Measurements from ENCODE around the gene RHBDL1.

Gene RHBDL1

DNA sequence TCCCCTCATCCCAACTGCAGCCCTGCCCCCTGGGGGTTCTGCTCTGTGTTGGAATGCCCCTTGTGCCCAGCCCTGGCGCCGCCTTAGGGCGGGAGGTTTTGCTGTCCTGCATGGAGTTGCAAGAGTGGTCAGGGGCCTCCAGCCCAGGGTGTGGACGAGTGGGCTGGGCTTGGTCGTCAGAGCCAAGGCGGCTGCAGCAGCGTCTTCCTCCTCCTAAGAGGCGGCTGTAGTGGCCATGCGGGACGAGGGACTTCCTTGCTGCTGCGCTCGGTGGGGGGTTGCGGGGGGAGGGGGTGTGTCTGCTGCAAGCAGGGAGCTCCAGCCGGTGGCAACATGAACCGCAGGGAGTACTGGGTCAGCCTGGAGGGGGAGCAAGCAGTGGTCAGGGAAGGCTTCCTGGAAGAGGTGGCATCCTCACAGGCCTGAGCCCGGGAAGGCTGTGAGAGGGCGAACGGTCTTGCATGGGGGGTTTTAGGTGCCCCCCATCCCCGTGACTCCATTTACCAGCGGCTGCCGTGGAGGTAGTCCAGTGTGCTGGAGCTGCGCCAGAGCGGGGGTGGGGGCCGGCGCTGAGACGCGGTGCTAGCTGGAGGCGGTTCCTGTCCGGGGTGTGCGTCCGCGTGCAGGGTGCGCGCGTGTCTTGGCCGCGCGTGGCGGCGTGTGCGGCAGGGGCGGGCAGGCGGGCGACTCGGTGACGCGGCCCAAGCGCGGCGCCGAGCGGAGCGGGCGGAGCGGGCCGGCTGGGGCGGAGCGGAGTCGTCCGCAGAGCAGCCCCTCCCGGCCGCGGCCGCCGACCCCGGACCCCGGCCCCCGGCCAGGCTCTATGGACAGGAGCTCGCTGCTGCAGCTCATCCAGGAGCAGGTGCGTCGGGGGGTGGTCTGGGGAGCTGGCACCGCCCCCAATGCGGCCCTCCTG is at the start of gene RHBDL1:
TSS of gene RHBDL1 (plus strand) at position 704 of the 916 bp plus-strand sequence. CDS start at position 824, 120 bp downstream.
- DNase-seq = no peak

DNA sequence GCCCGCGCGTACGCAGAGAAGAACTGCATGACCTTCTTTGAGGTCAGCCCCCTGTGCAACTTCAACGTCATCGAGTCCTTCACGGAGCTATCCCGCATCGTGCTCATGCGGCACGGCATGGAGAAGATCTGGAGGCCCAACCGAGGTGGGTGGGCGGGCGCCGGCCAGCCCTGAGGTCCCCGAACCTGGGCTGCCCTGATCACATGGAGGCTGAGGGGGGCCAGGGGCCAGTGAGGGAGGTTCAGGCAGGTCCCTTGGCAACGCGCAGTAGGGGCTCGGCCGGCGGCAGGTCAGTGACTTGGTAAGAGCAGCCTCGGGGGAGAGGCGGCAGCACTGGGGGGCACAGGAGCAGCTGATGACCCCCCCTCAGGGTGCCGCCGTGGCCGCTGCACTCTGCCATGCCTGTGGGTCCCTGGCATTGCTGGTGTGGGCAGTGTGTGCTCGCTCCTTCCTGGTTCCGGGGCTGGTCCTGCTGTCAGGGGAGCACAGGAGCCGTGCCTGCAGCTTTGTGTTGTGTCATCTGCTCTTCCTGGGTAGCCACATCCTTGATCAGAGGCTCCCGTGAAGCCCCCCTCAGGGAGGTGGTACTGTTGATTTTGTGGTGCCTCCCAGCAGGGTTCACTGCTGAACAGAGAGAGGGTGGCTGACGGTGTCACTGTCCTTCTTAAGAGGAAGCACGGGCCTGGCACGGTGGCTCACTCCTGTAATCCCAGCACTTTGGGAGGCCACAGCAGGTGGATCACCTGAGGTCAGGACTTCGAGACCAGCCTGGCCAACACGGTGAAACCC is 49.3 kb upstream of the RHBDL1 start:
- no peak for DNase-seq

DNA sequence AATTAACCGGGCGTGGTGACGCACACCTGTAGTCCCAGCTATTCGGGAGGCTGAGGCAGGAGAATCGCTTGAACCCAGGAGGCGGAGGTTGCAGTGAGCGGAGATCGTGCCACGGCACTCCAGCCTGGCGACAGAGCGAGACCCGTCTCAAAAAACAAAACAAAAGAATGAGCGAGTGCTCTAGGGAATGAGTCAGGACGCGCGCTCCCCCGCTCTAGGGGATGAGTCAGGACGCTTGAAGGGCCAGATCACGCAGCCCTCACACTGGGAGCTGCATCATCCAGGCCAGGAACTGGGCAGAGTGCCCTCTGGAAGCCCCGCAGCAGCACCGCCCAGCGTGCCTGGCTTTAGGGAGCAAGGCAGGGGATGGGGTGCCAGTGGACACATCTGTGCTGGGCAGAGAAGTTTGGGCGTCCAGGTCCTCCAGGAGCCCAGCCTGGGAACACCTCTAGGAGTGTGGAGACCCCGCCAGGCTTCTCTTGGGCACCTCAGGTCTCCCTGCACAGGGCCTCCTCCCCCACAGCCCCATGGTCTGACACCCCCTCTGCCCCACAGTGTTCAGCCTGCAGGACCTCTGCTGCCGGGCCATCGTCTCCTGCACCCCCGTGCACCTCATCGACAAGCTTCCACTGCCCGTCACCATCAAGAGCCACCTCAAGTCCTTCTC is 48.6 kb upstream of the RHBDL1 start:
- no peak for DNase-seq

DNA sequence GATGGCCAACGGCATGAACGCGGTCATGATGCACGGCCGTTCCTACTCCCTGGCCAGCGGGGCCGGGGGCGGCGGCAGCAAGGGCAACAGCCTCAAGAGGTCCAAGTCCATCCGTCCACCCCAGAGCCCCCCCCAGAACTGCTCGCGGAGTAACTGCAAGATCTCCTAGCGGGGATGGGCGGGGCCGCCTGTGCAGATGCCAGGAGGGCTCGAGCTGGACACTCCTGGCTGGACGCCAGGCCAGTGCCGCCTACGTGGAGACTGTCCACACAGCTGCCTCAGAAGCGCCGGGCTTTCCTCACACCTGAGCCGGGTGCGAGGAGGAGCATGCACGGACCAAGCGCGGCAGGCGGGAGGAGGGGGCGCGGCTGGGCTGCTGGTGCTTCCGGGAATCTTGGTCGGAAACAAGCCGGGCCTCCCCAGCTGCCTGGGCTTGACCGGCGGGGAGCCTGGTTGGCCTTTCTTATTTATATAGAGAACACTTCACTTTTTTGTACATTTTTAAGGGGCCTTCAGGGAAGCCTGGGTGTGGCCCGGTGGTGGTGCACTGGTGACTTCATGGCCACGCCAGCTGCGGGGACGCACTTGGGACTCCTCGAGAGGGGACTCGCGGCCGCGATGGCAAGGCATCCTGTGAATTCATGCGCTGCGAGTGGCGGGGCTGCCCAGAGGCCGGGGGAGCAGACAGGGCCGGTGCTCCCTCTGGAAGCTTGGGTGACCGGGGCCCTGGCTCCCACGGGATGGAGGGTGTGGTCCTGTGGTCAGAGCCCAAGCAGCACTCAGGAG is 47.8 kb upstream of the RHBDL1 start:
- no peak for DNase-seq

DNA sequence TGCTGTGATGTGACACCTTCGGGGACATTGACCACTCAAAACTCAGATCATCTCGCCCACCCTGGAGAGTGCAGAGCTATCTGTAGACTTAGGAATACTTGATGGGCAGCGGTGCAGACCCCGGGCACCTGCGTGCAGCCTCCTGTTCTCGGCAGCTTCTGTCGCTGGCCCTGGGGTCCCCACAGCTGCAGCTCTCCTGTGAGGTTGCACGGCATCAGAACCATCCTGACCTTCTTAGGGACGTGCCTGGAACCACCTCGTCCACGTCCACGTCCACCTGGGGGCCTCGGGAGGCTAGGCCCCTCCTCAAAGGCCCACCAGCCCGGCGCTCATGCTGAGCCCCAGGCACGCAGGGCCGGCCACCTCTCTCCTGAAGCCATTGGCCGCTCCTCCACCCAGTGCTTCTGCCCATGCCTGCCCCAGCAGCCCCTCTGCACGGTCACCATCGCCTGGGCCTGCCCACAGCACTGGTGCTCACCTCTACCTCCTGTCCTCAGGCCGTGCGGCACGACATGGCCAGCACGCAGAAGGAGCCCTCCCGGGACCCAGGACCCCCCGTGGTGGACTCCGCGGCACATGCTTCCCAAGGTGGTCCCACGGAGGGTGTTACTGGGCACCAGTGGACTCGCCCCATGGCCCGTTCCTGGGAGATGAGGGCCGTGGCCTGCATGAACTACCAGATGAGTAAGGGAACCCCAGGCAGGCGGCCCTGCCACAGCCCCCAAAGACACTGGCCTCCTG is 47.0 kb upstream of the RHBDL1 start:
- DNase-seq = no peak

DNA sequence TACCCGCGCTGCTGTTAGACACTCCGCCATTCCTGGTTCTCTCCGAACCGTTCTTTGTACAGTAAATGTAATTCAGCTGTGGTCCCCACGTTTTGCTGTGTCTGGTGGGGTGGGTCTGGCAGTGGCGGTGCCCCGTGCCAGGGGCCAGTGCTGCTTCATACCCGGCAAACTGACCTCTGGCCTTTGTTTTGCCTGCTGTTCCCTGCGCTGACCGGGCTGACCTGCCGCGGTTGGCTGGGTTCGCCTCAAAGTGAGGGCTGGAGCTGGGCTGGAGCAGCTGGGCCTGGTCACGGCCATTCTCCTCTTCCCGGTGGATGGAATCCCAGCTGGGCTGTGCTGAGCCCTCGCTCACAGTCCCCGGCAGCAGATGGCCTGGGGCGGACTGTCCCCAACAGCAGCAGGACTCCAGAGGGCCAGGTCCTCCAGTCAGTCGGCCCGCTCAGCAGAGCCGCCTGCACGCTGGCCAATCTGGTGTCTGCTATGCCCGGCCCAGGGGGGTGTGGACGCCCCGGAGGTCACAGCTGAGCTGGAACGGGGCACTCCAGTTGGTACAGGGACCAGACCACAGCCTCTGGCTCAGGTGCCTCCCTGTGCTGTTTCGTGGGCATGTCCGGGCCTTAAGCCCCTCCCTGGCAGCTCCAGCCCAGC is 46.2 kb upstream of the RHBDL1 start:
- DNase-seq = no peak

DNA sequence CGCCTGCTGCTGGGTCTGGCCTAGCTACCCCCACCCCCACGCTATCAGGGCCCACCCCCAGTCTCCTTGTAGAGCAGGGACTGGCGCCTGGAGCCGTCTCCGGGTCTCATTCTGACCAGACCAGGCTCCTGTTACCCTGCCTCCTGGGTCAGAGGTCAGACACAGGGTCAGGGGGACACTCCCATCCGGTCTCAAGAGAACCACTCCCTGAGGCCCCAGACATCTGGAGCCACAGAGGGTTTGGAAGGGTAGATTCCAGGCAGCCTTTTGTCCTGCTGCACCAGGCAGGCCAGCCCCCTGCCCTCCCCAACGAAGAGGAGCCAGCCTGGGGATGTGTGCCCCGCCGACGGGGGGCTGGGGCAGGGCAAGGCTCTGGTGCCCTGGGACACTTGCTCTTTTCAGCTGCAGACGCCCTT is 45.6 kb upstream of the RHBDL1 start:
- DNase-seq = no peak

DNA sequence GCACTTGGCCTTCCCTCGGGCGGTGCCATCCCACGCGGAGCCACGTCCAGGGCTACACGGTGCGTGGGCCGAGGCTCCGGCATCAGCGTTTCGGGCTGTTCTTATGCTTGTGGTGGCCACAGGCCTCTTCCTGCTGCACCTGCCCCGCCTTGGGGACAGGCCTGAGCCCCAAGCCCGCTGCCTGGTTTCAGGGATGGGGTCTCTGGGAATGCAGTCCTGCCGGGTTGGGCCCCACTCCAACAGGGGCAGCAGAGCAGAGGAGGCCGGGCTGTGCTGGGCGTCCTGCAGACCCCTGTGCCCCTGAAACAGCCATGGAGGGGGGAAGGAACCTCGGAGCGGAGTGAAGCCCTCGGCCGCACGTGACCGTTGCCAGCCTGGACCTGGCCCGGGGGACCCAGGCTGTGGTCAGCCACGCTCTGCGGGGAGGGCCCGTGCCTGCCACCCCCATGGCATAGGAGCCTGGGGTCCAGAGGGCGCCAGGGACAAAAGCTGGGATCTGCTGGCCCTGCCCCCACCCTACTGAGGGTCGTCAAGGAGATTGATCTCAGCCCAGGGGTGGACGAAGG is 45.1 kb upstream of the RHBDL1 start:
- no peak for DNase-seq

DNA sequence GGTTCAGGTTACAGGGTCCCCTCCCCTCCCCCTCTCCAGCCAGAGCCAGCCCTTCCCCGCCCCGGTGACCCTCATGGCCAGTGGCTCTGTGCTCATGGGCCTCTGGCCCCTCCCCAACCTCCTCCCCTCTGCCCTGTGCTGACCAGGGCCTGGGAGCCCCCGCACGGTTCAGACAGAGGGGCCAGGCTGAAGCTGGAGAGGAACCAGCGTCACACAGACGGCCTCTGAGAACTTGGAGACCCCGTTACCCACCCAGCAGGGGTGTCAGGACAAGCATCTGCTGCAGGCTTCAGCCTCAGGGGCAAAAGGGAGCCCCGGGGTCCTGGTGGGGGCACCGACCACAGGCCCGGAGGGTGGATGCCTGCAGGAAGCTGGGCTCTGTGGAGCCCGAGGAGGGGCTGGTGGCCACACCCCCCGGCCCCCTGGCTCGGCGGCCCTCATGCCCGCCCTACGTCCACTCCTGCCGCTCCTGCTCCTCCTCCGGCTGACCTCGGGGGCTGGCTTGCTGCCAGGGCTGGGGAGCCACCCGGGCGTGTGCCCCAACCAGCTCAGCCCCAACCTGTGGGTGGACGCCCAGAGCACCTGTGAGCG is 44.6 kb upstream of the RHBDL1 start, which contains the start of gene WFIKKN1:
TSS of gene WFIKKN1 (plus strand) at position 171 of the 591 bp plus-strand sequence. CDS start at position 440, 269 bp downstream.
- no peak for DNase-seq

DNA sequence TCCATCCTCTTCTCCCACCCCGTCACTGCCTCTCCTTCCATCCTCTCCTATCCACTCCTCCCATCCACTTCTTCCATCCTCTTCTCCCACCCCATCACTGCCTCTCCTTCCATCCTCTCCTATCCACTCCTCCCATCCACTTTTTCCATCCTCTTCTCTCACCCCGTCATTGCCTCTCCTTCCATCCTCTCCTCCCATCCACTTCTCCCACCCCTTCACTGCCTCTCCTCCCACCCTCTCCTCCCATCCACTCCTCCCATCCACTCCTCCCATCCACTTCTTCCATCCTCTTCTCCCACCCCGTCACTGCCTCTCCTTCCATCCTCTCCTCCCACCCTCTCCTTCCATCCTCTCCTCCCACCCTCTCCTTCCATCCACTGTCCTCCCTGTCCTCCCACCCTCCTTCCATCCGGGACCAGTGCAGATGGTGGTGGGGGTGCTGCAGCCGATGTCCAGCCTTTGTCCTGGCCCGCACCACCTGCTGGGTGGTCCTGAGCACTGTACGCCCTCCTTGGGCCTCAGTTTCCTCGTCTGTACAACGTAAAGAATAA is 43.6 kb upstream of the RHBDL1 start:
- DNase-seq = no peak

DNA sequence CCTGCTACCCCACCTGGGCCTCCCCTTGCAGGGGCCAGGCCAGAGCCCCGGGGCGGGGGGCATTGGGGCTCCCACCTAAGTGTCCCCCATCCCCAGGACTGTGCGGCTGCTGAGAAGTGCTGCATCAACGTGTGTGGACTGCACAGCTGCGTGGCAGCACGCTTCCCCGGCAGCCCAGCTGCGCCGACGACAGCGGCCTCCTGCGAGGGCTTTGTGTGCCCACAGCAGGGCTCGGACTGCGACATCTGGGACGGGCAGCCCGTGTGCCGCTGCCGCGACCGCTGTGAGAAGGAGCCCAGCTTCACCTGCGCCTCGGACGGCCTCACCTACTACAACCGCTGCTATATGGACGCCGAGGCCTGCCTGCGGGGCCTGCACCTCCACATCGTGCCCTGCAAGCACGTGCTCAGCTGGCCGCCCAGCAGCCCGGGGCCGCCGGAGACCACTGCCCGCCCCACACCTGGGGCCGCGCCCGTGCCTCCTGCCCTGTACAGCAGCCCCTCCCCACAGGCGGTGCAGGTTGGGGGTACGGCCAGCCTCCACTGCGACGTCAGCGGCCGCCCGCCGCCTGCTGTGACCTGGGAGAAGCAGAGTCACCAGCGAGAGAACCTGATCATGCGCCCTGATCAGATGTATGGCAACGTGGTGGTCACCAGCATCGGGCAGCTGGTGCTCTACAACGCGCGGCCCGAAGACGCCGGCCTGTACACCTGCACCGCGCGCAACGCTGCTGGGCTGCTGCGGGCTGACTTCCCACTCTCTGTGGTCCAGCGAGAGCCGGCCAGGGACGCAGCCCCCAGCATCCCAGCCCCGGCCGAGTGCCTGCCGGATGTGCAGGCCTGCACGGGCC is 42.8 kb upstream of the RHBDL1 start:
- no peak for DNase-seq

DNA sequence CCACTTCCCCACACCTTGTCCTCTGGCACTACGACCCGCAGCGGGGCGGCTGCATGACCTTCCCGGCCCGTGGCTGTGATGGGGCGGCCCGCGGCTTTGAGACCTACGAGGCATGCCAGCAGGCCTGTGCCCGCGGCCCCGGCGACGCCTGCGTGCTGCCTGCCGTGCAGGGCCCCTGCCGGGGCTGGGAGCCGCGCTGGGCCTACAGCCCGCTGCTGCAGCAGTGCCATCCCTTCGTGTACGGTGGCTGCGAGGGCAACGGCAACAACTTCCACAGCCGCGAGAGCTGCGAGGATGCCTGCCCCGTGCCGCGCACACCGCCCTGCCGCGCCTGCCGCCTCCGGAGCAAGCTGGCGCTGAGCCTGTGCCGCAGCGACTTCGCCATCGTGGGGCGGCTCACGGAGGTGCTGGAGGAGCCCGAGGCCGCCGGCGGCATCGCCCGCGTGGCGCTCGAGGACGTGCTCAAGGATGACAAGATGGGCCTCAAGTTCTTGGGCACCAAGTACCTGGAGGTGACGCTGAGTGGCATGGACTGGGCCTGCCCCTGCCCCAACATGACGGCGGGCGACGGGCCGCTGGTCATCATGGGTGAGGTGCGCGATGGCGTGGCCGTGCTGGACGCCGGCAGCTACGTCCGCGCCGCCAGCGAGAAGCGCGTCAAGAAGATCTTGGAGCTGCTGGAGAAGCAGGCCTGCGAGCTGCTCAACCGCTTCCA is 42.0 kb upstream of the RHBDL1 start:
- DNase-seq = no peak

DNA sequence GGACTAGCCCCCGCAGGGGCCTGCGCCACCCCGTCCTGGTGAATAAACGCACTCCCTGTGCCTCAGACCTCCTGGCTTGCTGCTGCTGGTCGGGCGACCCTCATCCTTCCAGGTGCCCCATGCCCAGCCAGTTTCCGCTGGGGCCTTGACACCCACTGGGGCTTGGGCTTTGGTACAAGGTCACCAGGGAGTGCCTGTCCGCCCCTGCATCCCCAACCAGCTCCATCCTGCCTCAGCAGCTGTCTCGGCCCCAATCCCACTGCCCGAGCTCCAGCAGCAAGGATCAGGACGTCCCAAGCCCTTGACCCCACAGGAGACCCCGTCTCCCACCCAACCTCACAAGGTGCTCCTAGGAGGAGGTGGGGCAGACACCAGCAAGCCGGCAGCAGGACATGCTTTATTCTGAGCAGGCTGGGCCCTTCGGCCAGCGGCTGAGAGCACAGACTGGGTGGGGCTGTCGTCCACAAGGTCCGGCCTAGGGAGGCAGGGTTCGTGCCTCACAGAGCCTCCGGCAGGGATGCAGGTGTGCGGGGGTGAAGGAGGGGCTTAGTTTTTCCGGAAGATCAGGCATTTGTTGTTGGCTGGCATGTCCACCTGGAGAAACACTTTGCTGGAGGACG is 41.3 kb upstream of the RHBDL1 start:
- no peak for DNase-seq

DNA sequence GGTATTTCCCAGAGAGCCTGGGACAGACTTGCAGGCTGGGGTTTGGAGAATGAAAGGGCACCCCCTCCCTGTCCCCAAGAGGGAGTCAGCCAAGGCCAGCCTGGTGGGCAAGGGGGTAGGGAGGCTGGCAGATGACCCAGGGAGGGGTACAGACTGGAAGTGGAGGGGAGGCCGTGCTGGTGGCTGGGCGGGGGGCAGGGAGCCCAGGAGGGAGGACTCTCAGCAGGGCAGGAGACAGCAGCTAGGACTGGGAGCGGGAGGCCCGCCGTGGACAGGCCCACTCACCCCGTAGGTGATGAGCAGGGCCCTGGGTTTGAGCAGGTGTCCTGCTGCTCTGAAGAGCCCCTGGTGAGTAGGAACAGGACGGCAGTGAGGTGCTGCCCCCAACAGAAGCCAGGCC is 40.5 kb upstream of the RHBDL1 start:
- no peak for DNase-seq

DNA sequence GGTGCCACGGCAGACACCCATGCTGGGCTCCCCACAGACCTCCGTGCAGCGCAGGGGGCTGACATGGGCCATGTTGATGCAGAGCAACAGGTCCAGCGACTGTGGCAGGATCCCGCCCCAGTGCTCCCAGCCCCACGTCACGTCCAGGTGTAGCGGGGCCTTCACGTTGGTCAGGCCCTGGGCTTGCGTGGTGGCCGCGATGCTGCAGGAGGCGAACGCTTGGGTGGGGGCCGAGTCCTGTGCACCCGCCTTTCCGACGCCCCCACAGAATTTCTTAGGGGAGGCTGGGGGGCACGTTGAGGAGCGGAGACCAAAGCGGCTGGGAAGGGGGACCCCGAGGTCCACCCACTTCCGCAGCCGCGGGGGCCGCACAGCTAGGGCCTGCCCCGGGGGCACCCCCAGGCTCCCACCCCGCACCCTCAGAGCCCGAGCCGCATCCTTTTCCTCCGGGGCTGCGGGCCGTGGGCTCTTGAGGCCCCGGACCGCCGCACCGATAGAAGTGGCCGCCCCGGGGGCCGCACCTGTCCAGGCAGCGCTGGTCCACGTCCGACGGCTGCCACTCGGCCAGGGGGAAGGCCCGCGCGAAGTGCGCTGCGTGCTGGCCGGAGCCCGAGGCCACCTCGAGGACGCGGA is 39.8 kb upstream of the RHBDL1 start:
- DNase-seq = no peak

DNA sequence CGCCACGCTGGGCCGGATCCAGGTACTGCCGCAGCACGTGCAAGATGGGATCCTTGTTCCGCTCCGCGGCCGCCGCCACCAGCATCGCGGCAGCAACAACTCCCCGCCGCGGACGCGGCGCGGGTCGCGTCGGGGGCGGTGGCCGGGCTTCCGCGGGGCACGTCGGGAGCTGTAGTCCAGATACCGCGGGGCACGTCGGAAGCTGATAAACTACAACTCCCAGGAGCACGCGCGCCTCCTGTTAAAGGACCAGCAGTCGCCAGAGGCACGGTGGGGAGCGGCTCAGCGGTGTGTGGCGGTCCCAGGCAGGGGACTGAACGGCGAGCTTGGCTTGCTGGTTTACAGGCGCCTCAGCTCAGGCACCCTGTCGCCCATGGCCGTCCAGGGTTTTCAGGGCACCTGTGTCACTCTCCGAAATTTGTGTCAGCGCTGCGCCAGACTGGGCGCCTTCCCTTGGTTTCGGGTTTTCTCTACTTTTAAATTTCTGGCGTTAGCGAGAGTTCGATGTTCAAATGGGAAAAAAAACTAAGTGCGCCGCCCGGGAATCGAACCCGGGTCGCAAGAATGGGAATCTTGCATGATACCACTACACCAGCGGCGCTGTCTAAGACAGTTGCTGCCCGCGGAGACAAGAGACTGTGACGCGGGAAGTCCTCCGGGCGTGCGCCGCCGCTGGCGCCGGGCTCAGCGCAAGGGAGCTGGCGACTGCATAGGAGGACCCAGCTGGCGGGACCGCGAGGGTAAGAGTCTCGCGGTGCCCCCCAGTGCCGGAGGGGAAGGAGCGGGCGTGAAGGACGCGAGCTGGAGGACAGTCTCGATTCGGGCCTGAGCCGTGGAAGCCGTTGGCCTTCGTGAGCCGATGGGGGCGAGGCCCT is 39.0 kb upstream of the RHBDL1 start, which contains the start of gene METTL26:
TSS of gene METTL26 (minus strand) at position 100 of the 875 bp plus-strand sequence. CDS start at position 85, 15 bp downstream.
- DNase-seq = peak; percentile 80

Measured in KG1 (cell line).